DMS79 (cell line): ENCODE data around the gene CARF.

Experiments
- DNase-seq: peaks from one replicate; lab custom pipeline; 2025; lab: John Stamatoyannopoulos, UW

CARF gene

GRCh38 chr2:203021991-203022390 is 109.9 kb downstream of the CARF start:
- no peak for DNase-seq

GRCh38 chr2:203022751-203023150 is 110.7 kb downstream of the CARF start:
- no peak for DNase-seq

GRCh38 chr2:203025592-203025991 is 113.5 kb downstream of the CARF start:
- no peak for DNase-seq

GRCh38 chr2:203030545-203030944 is 118.5 kb downstream of the CARF start:
- DNase-seq: no peak

- no peak for DNase-seq
Measured at GRCh38 chr2:203030991-203031390, 118.9 kb downstream of the CARF start.

- no peak for DNase-seq
Measured at GRCh38 chr2:203033395-203033794, 121.3 kb downstream of the CARF start.

- no peak for DNase-seq
Measured at GRCh38 chr2:203035879-203036470, 123.9 kb downstream of the CARF start.
